ENCODE data around the gene C1QC. TPM values are rescaled to one million over a fixed set of nuclear protein-coding genes. Genes with fewer than 3 reads are reported as not detected.

C1QC gene
- total and polyA plus RNA-seq, 2 of the 8 experiments (the other 6 are each of a cell fraction or from before 2014, with no cell fraction given), result not detected

GRCh38 chr1:22639286-22639685, 4.1 kb upstream of the C1QC start:
- peak overlapping the region; percentile 73; the same call in 1 of the 2 replicates for H2BK15ac ChIP-seq (ENCODE audit: low read length)
- no peak overlapping the region for H3K4me3 ChIP-seq (ENCODE audit: extremely low read depth in 1 of 4, insufficient read depth in 2 of 4, low read depth in 3 of 4, low read length in 4 of 4)
- DNase-seq (ENCODE audit: low read depth in 1 of 2, low spot score in 2 of 2) (peak; percentile 67 to 70), FAIRE-seq (no peak)
- H2BK5ac ChIP-seq (ENCODE audit: low read depth, low read length), result no peak overlapping the region
- no peaks in the 10 kb centered on the region for H4K20me1 ChIP-seq (replicated peaks in 1 of 2; ENCODE audit: control insufficient read depth in 1 of 2, insufficient read depth in 2 of 2, low read length in 2 of 2)
- no peak overlapping the region for H2BK120ac ChIP-seq (replicated peaks; ENCODE audit: low read depth, low read length)
- no peaks in the 10 kb centered on the region; a peak in 1 of 7 replicates for H3K27me3 ChIP-seq (replicated peaks in 1 of 4; ENCODE audit: control insufficient read depth in 3 of 4, extremely low read depth in 1 of 4, insufficient read depth in 3 of 4, low read length in 3 of 4)
- H3K4ac ChIP-seq (replicated peaks; ENCODE audit: insufficient read length, low read depth, low read length), result no peak overlapping the region
- H3K9ac ChIP-seq (replicated peaks in 1 of 4; ENCODE audit: extremely low read depth in 1 of 4, low read depth in 3 of 4, low read length in 3 of 4), result no peak overlapping the region; a peak in 1 of 7 replicates
- H4K8ac ChIP-seq (ENCODE audit: extremely low read depth, insufficient read depth, low read length), result no peak overlapping the region; the same call in 1 of the 2 replicates
- peaks cover 6 to 8% of the 10 kb centered on the region in 2 experiments; a peak in 2 of 4 replicates for H3K9me3 ChIP-seq (ENCODE audit: insufficient read depth in 2 of 2, low read depth in 1 of 2, low read length in 1 of 2)
- no peak overlapping the region for H3K56ac ChIP-seq (replicated peaks; ENCODE audit: insufficient read length, low read depth, low read length)
- peak overlapping the region; percentile 75; the same call in 1 of the 2 replicates for H3K18ac ChIP-seq (ENCODE audit: extremely low read depth, low read length)
- WGBS, 2 experiments (ENCODE audit: extremely low coverage in 1 of 2, insufficient coverage in 1 of 2, insufficient read length in 1 of 2, insufficient replicate concordance in 2 of 2, low coverage in 1 of 2, low lambda C conversion rate in 2 of 2, missing lambda C conversion rate in 1 of 2), result 29% methylated on average over 8 of the region's 8 CpGs; no CpG with 5 or more reads in 1 of the 2 experiments
- no peaks in the 10 kb centered on the region for H3K23me2 ChIP-seq (ENCODE audit: low read depth, low read length)
- H3K79me1 ChIP-seq (ENCODE audit: low read depth, low read length), result no peaks in the 10 kb centered on the region
- no peak overlapping the region for H3K27ac ChIP-seq (ENCODE audit: low read depth, low read length)
- no peak overlapping the region for H4K91ac ChIP-seq (replicated peaks; ENCODE audit: insufficient read length, low read length)
- H3K79me2 ChIP-seq (ENCODE audit: control insufficient read depth in 1 of 2, insufficient read depth in 2 of 2, low read length in 2 of 2), result no peaks in the 10 kb centered on the region
- H4K5ac ChIP-seq (ENCODE audit: insufficient read length, low read depth, low read length), result no peak overlapping the region
- H3K14ac ChIP-seq (ENCODE audit: insufficient read length), result no peak overlapping the region
- H3K4me2 ChIP-seq (ENCODE audit: insufficient read depth in 1 of 2, low read depth in 2 of 2, low read length in 2 of 2), result peak overlapping the region; percentile 8 to 31; a peak in 2 of 4 replicates
- no peak overlapping the region for H2BK20ac ChIP-seq (ENCODE audit: low read length)
- H3K4me1 ChIP-seq (replicated peaks in 1 of 4; ENCODE audit: control insufficient read depth in 3 of 4, insufficient read depth in 4 of 4, low read length in 3 of 4), result peaks cover 0 to 6% (median 4%) of the 10 kb centered on the region in 4 experiments; a peak in 4 of 7 replicates
- CTCF ChIA-PET (ENCODE audit: partially characterized antibody), result interaction anchor here (0.6 to 5.8 kb wide), 19 partner anchors 16 to 1497 kb away, joined by 3 to 70 read pairs (median 4); partner anchors contain the start of gene C1QB
- peak overlapping the region; percentile 45; the same call in 1 of the 2 replicates for H2BK12ac ChIP-seq (ENCODE audit: low read depth, low read length)
- no peaks in the 10 kb centered on the region for H3K36me3 ChIP-seq (ENCODE audit: control insufficient read depth in 2 of 4, insufficient read depth in 4 of 4, low read length in 3 of 4)
- H3K23ac ChIP-seq (ENCODE audit: insufficient read length), result no peak overlapping the region
- peak overlapping the region; percentile 55 for H2AFZ ChIP-seq (ENCODE audit: low read length)
- POLR2A ChIA-PET (ENCODE audit: partially characterized antibody), result interaction anchor here (0.5 to 1.4 kb wide), 4 partner anchors 13 to 223 kb away, joined by 3 to 5 read pairs (median 4); no protein-coding TSS in a partner anchor
- no peak overlapping the region for H2AK5ac ChIP-seq (ENCODE audit: low read depth, low read length)
- no peak for TF ChIP-seq SIN3A (conservative IDR thresholded peaks at IDR 0.05 in 1 of 2, IDR thresholded peaks at IDR 0.05 in 1 of 2; ENCODE audit: low read depth in 1 of 2, low read length in 2 of 2)
- TF ChIP-seq CTCF (IDR thresholded peaks at IDR 0.05; ENCODE audit: control extremely low read depth in 1 of 3, insufficient read depth in 1 of 3, low read depth in 1 of 3, low read length in 3 of 3), result peak; percentile 47 to 70 (median 52)
- no peak for TF ChIP-seq ATF3 (IDR thresholded peaks at IDR 0.05; ENCODE audit: insufficient read depth, low read depth, low read length)
- TF ChIP-seq CHD2 (IDR thresholded peaks at IDR 0.05; ENCODE audit: low read length), result peak; percentile 42; the same call in 1 of the 2 replicates
- TF ChIP-seq RAD21 (IDR thresholded peaks at IDR 0.05 in 1 of 2, conservative IDR thresholded peaks at IDR 0.05 in 1 of 2; ENCODE audit: low read depth in 2 of 2, low read length in 2 of 2), result peak; percentile 39 to 49; a peak in 3 of 4 replicates
- 0 out of 2 replicates have a peak, but pooled peaks have one; percentile 36 for TF ChIP-seq SP1 (IDR thresholded peaks at IDR 0.05; ENCODE audit: low read depth, low read length)
- peak; percentile 42; the same call in 1 of the 2 replicates for TF ChIP-seq YY1 (IDR thresholded peaks at IDR 0.05; ENCODE audit: low read depth, low read length)
- 0 out of 2 replicates have a peak, but pooled peaks have one; percentile 56 for TF ChIP-seq MAX (IDR thresholded peaks at IDR 0.05)

All from H1 (cell line).